Adrenal gland (tissue), 12 donors: Measurements from ENCODE around the gene DDTL. TPM values are rescaled to one million over a fixed set of nuclear protein-coding genes. Genes with fewer than 3 reads are reported as not detected.

Experiments
- DNase-seq, 7 donors: peaks; one replicate each; pipeline ENCODE4 v3.0.0-alpha.2; 2019 to 2020
- H3K27ac ChIP-seq, 5 donors: fragments of 200-600 bp; sonication (generic) in 4 of 5; 1 replicate in 3 of 5; 2 replicates in 2 of 5; pipeline versions ENCODE4 v1.5.1 to v1.8.0; 2016 to 2020; ENCODE audit warnings: mild to moderate bottlenecking in 1 of 5
- H3K27me3 ChIP-seq: fragments of 200-600 bp; 2 replicates; pipeline ENCODE4 v1.8.0; 2021
- H3K36me3 ChIP-seq, 2 donors: fragments of 200-600 bp; replicated peaks in 1 of 2; 1 replicate in 1 of 2; 2 replicates in 1 of 2; pipeline versions ENCODE4 v1.5.1 to v1.8.0; 2018 to 2022
- H3K4me1 ChIP-seq, 2 donors: fragments of 200-600 bp; replicated peaks in 1 of 2; 1 replicate in 1 of 2; 2 replicates in 1 of 2; pipeline versions ENCODE4 v1.5.1 to v1.8.0; 2018 to 2021
- H3K4me3 ChIP-seq, 4 donors: fragments of 200-600 bp; sonication (generic) in 3 of 4; one replicate each; pipeline ENCODE4 v1.5.1; 2016 to 2018
- H3K9me3 ChIP-seq, 3 donors: fragments of 200-600 bp; sonication (generic) in 1 of 3; replicated peaks in 1 of 3; 1 replicate in 2 of 3; 2 replicates in 1 of 3; pipeline versions ENCODE4 v1.5.1 to v1.8.0; 2016 to 2021
- CTCF ChIP-seq, 6 experiments: fragments of 450-650 bp in 4 of 6; fragments of 200-600 bp in 2 of 6; sonication (generic) in 1 of 6; IDR thresholded peaks; 1 replicate in 5 of 6; 2 replicates in 1 of 6; pipeline versions ENCODE4 v1.5.1 to v1.8.0; 2016 to 2021; ENCODE audit warnings: antibody characterized with exemption in 6 of 6, mild to moderate bottlenecking in 2 of 6, moderate library complexity in 1 of 6
- POLR2A ChIP-seq, 2 donors: fragments of 450-650 bp; IDR thresholded peaks; one replicate each; pipeline ENCODE4 v1.6.1; 2017; ENCODE audit warnings: antibody characterized with exemption in 2 of 2, mild to moderate bottlenecking in 2 of 2, moderate library complexity in 1 of 2
- WGBS, 4 donors: extraction: QIAGEN DNeasy Blood & Tissue Kit in 2 of 4; methylation state at CpG; one replicate each; pipeline versions ENCODE4 v1.1.5 to v1.1.7; 2013 to 2017; 5-methylcytosine and 5-hydroxymethylcytosine counted together
- intact Hi-C, 2 donors: fragments of 100-400 bp; cut with DNase I; formaldehyde crosslinking; loops; one replicate each; pipeline versions ENCODE4 v1.14.1 to v1.15.0; 2022 to 2023
- polyA plus RNA-seq, 3 donors: library from polyadenylated mRNA; stranded (reverse); fragments of 200-250 nt in 2 of 3; fragments of 350-450 nt in 1 of 3; fragmentation: Illumina TruSeq in 1 of 3; extraction: RNeasy Lipid Tissue Mini Kit (QIAGEN cat#74804) in 1 of 3; gene quantifications; one replicate each; pipeline ENCODE4 v1.2.3, GENCODE V29; 2013 to 2014
- total RNA-seq, 9 donors: library from RNA; depleted of rRNA in 4 of 9; stranded (reverse); fragments of >200 nt in 4 of 9; fragments of 120-200 nt in 1 of 9; fragmentation: NEBNext Ultra II Directional in 1 of 9; extraction: Animal tissue kit (Norgen Biotek cat#: 25700) in 1 of 9; gene quantifications; one replicate each; pipeline versions ENCODE4 v1.1.0 to v1.2.4, GENCODE V29; 2013 to 2023
- donor health status: healthy with polysubstance abuse.
- donor health status: Bipolar disorder and iron deficiency.
- donor health status: DM: yes; HTN: yes; CAD: no.
- donor health status: DM: no; HTN: no; CAD: no.
- donor health status: DM: no; HTN: no; CAD: no.
- donor health status: DM: yes; HTN: yes; CAD: no.

Gene DDTL
- total and polyA plus RNA-seq, 12 donors, result 0.11 to 4.2 (median 1.2) TPM; not detected in 3

GRCh38 chr22:24003887-24004286 lies 37.2 kb downstream of the DDTL start:
- Histone ChIP-seq H3K9me3 (no peaks in the 10 kb centered on the region), H3K4me3 (no peak overlapping the region), H3K36me3 (no peaks in the 10 kb centered on the region), H3K27me3 (no peaks in the 10 kb centered on the region), H3K27ac (no peak overlapping the region), H3K4me1 (no peaks in the 10 kb centered on the region)
- intact Hi-C loops, result no loop called here
- no peak for DNase-seq
- 81 to 91% (median 87%) methylated on average over 8 to 9 of the region's 9 CpGs for WGBS, 4 donors
- TF ChIP-seq POLR2A (IDR thresholded peaks at IDR 0.05), result no peak
- no peak for TF ChIP-seq CTCF (IDR thresholded peaks at IDR 0.05)

GRCh38 chr22:24005201-24005600 lies 38.5 kb downstream of the DDTL start, which contains the start of gene GSTT4:
Gene GSTT4 (minus strand): TSS chr22:24005453. CDS start chr22:24005356, 97 bp downstream.
- intact Hi-C loops, result no loop called here
- Histone ChIP-seq H3K27me3 (no peaks in the 10 kb centered on the region), H3K4me3 (no peak within 1 kb of the TSS), H3K36me3 (no peaks in the 10 kb centered on the region), H3K4me1 (no peaks in the 10 kb centered on the region), H3K9me3 (no peaks in the 10 kb centered on the region), H3K27ac (no peak within 1 kb of the TSS)
- TF ChIP-seq CTCF (IDR thresholded peaks at IDR 0.05) (no peak), POLR2A (IDR thresholded peaks at IDR 0.05) (no peak)
- no peak for DNase-seq
- WGBS, 4 donors, result 78 to 89% (median 84%) methylated on average over 5 to 6 of the region's 6 CpGs

GRCh38 chr22:24006207-24006913 lies 39.7 kb downstream of the DDTL start:
- no peak overlapping the region for H3K27ac ChIP-seq

GRCh38 chr22:24006914-24007214 lies 40.2 kb downstream of the DDTL start:
- Histone ChIP-seq H3K4me1 (peaks cover 0 to 4% of the 10 kb centered on the region in 2 donors), H3K4me3 (no peak overlapping the region), H3K27ac (no peak overlapping the region), H3K36me3 (no peaks in the 10 kb centered on the region), H3K9me3 (no peaks in the 10 kb centered on the region), H3K27me3 (no peaks in the 10 kb centered on the region)
- intact Hi-C loops, result no loop called here
- DNase-seq, result no peak
- 84 to 92% (median 89%) methylated on average over 6 of the region's 6 CpGs for WGBS, 4 donors
- TF ChIP-seq POLR2A (IDR thresholded peaks at IDR 0.05), result no peak

More at GRCh38 chr22:24006207-24006913, 39.7 kb downstream of the DDTL start:
- no peaks in the 10 kb centered on the region for H3K4me1 ChIP-seq
- no peak for TF ChIP-seq POLR2A (IDR thresholded peaks at IDR 0.05)
- TF ChIP-seq CTCF (IDR thresholded peaks at IDR 0.05), result no peak
- WGBS, 4 donors, result 65 to 82% (median 74%) methylated on average over 4 to 10 of the region's 10 CpGs
- H3K9me3 ChIP-seq, result no peaks in the 10 kb centered on the region
- H3K4me3 ChIP-seq, result no peak overlapping the region
- no peaks in the 10 kb centered on the region for H3K27me3 ChIP-seq
- intact Hi-C loops, result no loop called here
- DNase-seq, result no peak
- H3K36me3 ChIP-seq, result no peaks in the 10 kb centered on the region
